ENCODE data around the gene TRIM7.
"Not testable (repeated sequence)": the region's sequence is repeated elsewhere in the genome, so short reads cannot be mapped to it uniquely, and the experiment has no call there.

TRIM7 gene

GRCh38 chr5:181169459-181170236, 35.3 kb downstream of the TRIM7 start:
- peak; percentile 52 for DNase-seq

GRCh38 chr5:181168595-181169118, 36.3 kb downstream of the TRIM7 start:
- DNase-seq = no peak

- no peak for DNase-seq
Observed at GRCh38 chr5:181167814-181168488, 37.0 kb downstream of the TRIM7 start.

- DNase-seq = no peak
Observed at GRCh38 chr5:181166812-181167733, 37.9 kb downstream of the TRIM7 start.

- DNase-seq = no peak
Observed at GRCh38 chr5:181164076-181164952, 40.7 kb downstream of the TRIM7 start.

GRCh38 chr5:181163487-181164075, 41.4 kb downstream of the TRIM7 start:
- no peak for DNase-seq

- no peak for DNase-seq
Observed at GRCh38 chr5:181161534-181162175, 43.3 kb downstream of the TRIM7 start.

- DNase-seq = not testable (repeated sequence)
Observed at GRCh38 chr5:181160755-181161533, 44.1 kb downstream of the TRIM7 start.

GRCh38 chr5:181160152-181160754, 44.7 kb downstream of the TRIM7 start:
- DNase-seq = no peak

- DNase-seq = peak; percentile 74
Observed at GRCh38 chr5:181159286-181160151, 45.5 kb downstream of the TRIM7 start.

GRCh38 chr5:181158869-181159268, 46.1 kb downstream of the TRIM7 start:
- DNase-seq = no peak

GRCh38 chr5:181156758-181157157, 48.2 kb downstream of the TRIM7 start:
- DNase-seq = no peak

GRCh38 chr5:181153814-181154213, 51.2 kb downstream of the TRIM7 start:
- DNase-seq = no peak

GRCh38 chr5:181152406-181152805, 52.6 kb downstream of the TRIM7 start:
- DNase-seq = no peak

GRCh38 chr5:181151146-181151545, 53.9 kb downstream of the TRIM7 start:
- no peak for DNase-seq

GRCh38 chr5:181149806-181150733, 54.9 kb downstream of the TRIM7 start:
- DNase-seq = no peak

GRCh38 chr5:181149355-181149754, 55.6 kb downstream of the TRIM7 start:
- DNase-seq = no peak
